22Rv1 (cell line): ENCODE results near the gene TSPAN31.

Experiments
- ZFX ChIP-seq: fragments of 450-650 bp; IDR thresholded peaks from 2 replicates; pipeline ENCODE4 v1.6.1; 2017; ENCODE audit warnings: antibody characterized with exemption, borderline replicate concordance
- TF ChIP-seq, protein P1 (sequence below): fragments of 450-650 bp; IDR thresholded peaks from 2 replicates; pipeline ENCODE4 v1.5.1; 2017; ENCODE audit warnings: mild to moderate bottlenecking

DNA sequence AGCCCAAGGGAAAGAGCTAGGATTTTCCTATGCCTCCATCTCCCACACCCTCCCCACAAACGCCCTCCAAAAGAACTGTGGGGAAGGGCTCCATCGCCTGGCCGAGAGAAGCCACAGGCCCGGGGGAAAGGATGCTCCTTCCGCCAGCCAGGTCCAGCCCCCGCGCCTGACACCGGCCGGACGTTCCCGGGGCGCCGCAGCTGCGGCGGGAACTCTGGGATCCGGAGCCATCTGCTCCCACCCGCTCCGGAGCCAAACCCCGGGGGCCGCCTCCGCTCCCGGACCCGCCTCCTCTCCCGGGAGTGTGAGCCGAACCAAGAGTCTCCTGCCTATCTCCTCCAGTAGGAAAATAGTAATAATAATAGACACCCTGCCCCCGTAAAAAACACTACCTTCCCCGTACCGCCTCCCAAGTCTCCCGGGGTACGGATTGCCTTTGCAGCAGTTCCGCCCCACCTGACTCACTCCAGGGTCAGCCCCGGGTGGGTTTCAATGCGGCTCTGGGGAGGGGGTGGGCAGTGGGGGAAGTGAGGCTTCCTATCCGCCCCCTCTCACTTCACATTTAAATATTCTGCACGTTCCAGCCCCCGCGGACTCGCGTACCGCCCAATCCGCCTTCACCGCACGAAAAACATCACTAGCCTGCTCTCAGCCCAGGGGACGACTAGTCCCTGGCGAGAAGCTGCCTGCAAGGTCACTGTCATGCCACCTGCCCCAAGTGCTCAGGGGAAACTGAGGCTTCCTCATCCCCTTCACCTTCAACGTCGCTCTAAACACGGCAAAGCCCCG, 8.7 kb upstream of the TSPAN31 start:
- TF ChIP-seq, protein P1, sequence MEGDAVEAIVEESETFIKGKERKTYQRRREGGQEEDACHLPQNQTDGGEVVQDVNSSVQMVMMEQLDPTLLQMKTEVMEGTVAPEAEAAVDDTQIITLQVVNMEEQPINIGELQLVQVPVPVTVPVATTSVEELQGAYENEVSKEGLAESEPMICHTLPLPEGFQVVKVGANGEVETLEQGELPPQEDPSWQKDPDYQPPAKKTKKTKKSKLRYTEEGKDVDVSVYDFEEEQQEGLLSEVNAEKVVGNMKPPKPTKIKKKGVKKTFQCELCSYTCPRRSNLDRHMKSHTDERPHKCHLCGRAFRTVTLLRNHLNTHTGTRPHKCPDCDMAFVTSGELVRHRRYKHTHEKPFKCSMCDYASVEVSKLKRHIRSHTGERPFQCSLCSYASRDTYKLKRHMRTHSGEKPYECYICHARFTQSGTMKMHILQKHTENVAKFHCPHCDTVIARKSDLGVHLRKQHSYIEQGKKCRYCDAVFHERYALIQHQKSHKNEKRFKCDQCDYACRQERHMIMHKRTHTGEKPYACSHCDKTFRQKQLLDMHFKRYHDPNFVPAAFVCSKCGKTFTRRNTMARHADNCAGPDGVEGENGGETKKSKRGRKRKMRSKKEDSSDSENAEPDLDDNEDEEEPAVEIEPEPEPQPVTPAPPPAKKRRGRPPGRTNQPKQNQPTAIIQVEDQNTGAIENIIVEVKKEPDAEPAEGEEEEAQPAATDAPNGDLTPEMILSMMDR, result peak; percentile 41
- TF ChIP-seq ZFX, result no peak
